ENCODE measurements around the gene DNAJA1.
"Not testable (repeated sequence)": the region's sequence is repeated elsewhere in the genome, so short reads cannot be mapped to it uniquely, and the experiment has no call there.

Gene DNAJA1

GRCh38 chr9:33082538-33083326, 57.7 kb downstream of the DNAJA1 start:
- no peak for DNase-seq

GRCh38 chr9:33085672-33086071, 60.6 kb downstream of the DNAJA1 start:
- not testable (repeated sequence) for DNase-seq
